IPS DF 6.9 (cell line): ENCODE measurements around the gene KDM1B.
"Not testable (repeated sequence)": the region's sequence is repeated elsewhere in the genome, so short reads cannot be mapped to it uniquely, and the experiment has no call there.

ENCODE experiments used
- DNase-seq: peaks from one replicate; pipeline ENCODE4 v3.0.0-alpha.2; 2013; ENCODE audit warnings: low read depth, low spot score
- H3K27ac ChIP-seq: one replicate; pipeline ENCODE4 v1.5.1; 2013; ENCODE audit warnings: low read length, control low read depth
- H3K27me3 ChIP-seq: 2 replicates; pipeline ENCODE4 v1.6.1; 2013; ENCODE audit warnings: mild to moderate bottlenecking, low read length; ENCODE audit not compliant: control insufficient read depth, insufficient read depth
- H3K36me3 ChIP-seq: 2 replicates; pipeline ENCODE4 v1.6.1; 2013; ENCODE audit warnings: low read length; ENCODE audit not compliant: control insufficient read depth, insufficient read depth
- H3K4me1 ChIP-seq: 2 replicates; pipeline ENCODE4 v1.6.1; 2013; ENCODE audit warnings: low read length; ENCODE audit not compliant: control insufficient read depth, insufficient read depth
- H3K4me3 ChIP-seq: 2 replicates; pipeline ENCODE4 v1.5.1; 2013; ENCODE audit warnings: mild to moderate bottlenecking, low read length
- H3K9me3 ChIP-seq: 2 replicates; pipeline ENCODE4 v1.6.1; 2013; ENCODE audit warnings: low read length, inconsistent platforms; ENCODE audit not compliant: control insufficient read depth, insufficient read depth
- WGBS: extraction: QIAGEN DNeasy Blood & Tissue Kit; methylation state at CpG from one replicate; pipeline ENCODE4 v1.1.7; 2013; ENCODE audit warnings: mixed read lengths, missing lambda C conversion rate; ENCODE audit not compliant: insufficient read length, insufficient coverage; 5-methylcytosine and 5-hydroxymethylcytosine counted together

Gene KDM1B

GRCh38 chr6:18168264-18168663 is 13.0 kb downstream of the KDM1B start:
- no peaks in the 10 kb centered on the region for H3K4me1 ChIP-seq
- no peaks in the 10 kb centered on the region for H3K9me3 ChIP-seq
- no peaks in the 10 kb centered on the region for H3K27me3 ChIP-seq
- H3K27ac ChIP-seq: no peak overlapping the region
- no CpG with 5 or more reads among the region's 3 CpGs for WGBS
- no peak overlapping the region for H3K4me3 ChIP-seq
- DNase-seq: no peak
- H3K36me3 ChIP-seq: no peaks in the 10 kb centered on the region; the same call in 1 of the 2 replicates

- Histone ChIP-seq H3K4me1 (no peaks in the 10 kb centered on the region), H3K27ac (no peak overlapping the region), H3K4me3 (no peak overlapping the region), H3K36me3 (no peaks in the 10 kb centered on the region; the same call in 1 of the 2 replicates), H3K9me3 (no peaks in the 10 kb centered on the region), H3K27me3 (no peaks in the 10 kb centered on the region)
- WGBS: no CpG with 5 or more reads among the region's 7 CpGs
- no peak for DNase-seq
Observed at GRCh38 chr6:18171871-18172270, 16.6 kb downstream of the KDM1B start.

DNA sequence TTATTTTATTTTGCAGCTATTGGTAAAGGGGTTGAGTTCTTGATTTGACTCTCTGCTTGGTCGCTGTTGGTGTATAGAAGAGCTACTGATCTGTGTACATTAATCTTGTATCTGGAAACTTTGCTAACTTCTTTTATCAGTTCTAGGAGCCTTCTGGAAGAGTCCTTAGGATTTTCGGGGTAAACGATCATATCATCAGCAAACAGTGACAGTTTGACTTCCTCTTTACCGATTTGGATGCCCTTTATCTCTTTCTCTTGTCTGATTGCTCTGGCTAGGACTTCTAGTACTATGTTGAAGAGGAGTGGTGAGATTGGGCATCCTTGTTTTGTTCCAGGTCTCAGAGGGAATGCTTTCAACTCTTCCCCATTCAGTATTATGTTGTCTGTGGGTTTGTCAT is 21.0 kb downstream of the KDM1B start:
- not testable (repeated sequence) for H3K9me3 ChIP-seq, DNase-seq, H3K4me1 ChIP-seq, H3K27me3 ChIP-seq, H3K4me3 ChIP-seq, H3K27ac ChIP-seq, H3K36me3 ChIP-seq
- no CpG with 5 or more reads among the region's 4 CpGs for WGBS

GRCh38 chr6:18177286-18177965 is 22.2 kb downstream of the KDM1B start:
- no peaks in the 10 kb centered on the region for H3K4me1 ChIP-seq
- H3K4me3 ChIP-seq: no peak overlapping the region
- no CpG with 5 or more reads among the region's 4 CpGs for whole genome bisulfite sequencing
- DNase-seq: no peak
- no peaks in the 10 kb centered on the region for H3K36me3 ChIP-seq
- H3K27ac ChIP-seq: no peak overlapping the region
- no peaks in the 10 kb centered on the region for H3K9me3 ChIP-seq
- H3K27me3 ChIP-seq: no peaks in the 10 kb centered on the region

DNA sequence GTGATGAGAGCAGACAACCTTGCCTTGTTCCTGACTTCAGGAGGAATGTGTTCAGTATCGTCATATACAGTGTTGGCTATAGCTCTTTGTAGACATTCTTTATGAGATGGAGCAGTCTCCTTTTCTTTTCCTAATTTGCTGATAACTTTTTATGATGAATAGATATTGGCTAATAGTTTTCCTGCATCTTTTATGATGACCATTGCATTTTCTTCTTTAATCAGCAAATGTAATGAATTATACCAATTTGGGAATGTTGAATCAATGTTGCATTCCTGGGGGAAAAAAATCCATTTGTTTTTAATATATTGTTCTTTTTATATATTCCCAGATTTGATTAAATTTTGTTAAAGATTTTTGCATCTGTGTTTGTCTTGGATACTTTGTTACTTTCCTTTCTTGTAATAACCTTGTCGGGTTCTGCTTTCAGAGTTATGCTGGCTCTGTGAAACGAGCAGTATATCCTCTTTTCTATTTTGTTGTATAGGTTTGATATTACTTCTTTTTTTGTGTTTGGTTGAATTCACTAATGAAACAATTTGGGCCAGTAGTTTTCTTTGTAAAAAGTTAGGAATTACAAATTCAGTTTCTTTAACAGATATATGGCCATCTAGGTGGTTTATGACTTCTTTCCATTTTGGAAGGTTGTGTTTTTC is 23.9 kb downstream of the KDM1B start:
- WGBS: no CpG with 5 or more reads among the region's 3 CpGs
- Histone ChIP-seq H3K27me3 (no peaks in the 10 kb centered on the region), H3K4me1 (no peaks in the 10 kb centered on the region), H3K36me3 (no peaks in the 10 kb centered on the region), H3K9me3 (no peaks in the 10 kb centered on the region), H3K27ac (no peak overlapping the region), H3K4me3 (no peak overlapping the region)
- DNase-seq: no peak

DNA sequence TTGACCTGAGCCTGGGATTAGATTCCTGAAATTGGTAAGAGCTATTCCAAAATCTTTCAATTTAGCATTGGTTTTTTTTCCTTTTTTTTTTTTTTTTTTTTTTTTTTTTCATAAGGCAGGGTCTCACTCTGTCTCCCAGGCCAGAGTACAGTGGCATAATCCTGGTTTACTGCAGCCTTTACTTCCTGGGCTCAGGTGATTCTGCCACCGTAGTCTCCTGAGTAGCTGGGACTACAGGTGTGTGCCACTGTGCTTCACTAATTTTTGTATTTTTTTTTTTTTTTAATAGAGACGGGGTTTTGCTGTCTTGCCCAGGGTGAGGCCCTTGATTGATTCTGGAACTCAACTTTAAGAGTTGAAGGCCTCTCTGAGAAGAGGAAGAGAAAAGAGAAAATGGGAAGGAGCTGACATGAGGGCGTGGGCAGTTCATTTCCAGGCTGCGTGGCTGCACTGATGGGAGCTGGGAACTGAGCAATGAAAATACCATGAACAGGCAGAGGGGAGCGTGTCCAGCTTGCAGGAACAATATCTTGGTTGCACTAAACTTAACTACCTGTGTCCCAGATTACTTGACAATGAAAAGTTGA is 24.6 kb downstream of the KDM1B start:
- no CpG with 5 or more reads among the region's 5 CpGs for WGBS
- Histone ChIP-seq H3K27me3 (no peaks in the 10 kb centered on the region), H3K4me1 (no peaks in the 10 kb centered on the region), H3K4me3 (no peak overlapping the region), H3K9me3 (no peaks in the 10 kb centered on the region), H3K36me3 (no peaks in the 10 kb centered on the region), H3K27ac (no peak overlapping the region)
- DNase-seq: no peak

- no peak overlapping the region for H3K4me3 ChIP-seq
- no peaks in the 10 kb centered on the region for H3K27me3 ChIP-seq
- no peaks in the 10 kb centered on the region for H3K36me3 ChIP-seq
- no CpG with 5 or more reads among the region's 4 CpGs for WGBS
- 0 out of 2 replicates have a peak, but pooled peaks cover 1% of the 10 kb centered on the region for H3K4me1 ChIP-seq
- H3K27ac ChIP-seq: no peak overlapping the region
- no peak for DNase-seq
- no peaks in the 10 kb centered on the region for H3K9me3 ChIP-seq
Observed at GRCh38 chr6:18182568-18182967, 27.3 kb downstream of the KDM1B start.

GRCh38 chr6:18183766-18184165 is 28.5 kb downstream of the KDM1B start:
- Histone ChIP-seq H3K4me1 (0 out of 2 replicates have a peak, but pooled peaks cover 1% of the 10 kb centered on the region), H3K27ac (no peak overlapping the region), H3K27me3 (no peaks in the 10 kb centered on the region), H3K9me3 (no peaks in the 10 kb centered on the region), H3K36me3 (no peaks in the 10 kb centered on the region), H3K4me3 (no peak overlapping the region)
- no peak for DNase-seq
- no CpG with 5 or more reads among the region's 4 CpGs for WGBS

DNA sequence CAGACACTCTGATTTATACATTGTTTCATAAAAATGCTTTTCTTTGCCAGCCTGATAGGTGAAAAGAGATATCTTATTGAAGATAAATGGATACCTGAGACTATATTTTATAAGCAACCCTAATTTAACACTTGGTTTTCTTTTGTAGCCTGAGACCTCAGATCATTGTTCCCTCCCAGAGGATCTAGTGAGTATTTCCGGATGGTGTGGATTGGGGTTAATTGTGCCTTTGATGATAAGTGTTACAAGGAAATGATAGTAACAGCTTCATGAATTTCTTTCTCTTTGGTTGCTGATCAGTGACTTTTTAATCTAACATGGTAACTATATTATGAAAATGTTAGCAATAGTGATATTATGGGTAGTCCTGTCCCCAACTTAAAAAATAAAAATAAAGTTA is 30.4 kb downstream of the KDM1B start:
- no peaks in the 10 kb centered on the region for H3K9me3 ChIP-seq

DNA sequence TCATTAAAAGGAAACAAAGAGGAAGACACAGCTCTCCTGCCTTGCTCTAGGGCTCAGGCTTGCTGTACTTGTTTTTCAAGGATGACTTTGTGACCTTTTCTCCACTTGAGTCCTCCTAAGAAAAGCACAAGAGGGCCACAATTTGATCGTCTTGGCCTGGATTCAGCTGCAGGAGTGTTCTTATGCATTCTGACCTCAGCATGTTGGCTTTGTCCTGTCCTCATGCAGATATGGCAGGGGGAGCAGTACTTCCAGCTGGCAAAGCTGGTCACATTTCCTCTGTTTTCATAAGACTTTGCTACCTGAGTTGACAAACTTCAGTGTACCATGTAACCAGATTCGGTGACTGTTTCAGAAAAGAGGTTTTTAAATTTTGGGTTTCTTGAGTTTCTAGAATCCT is 30.8 kb downstream of the KDM1B start:
- no peaks in the 10 kb centered on the region for H3K36me3 ChIP-seq
- H3K9me3 ChIP-seq: no peaks in the 10 kb centered on the region
- 0 out of 2 replicates have a peak, but pooled peaks cover 1% of the 10 kb centered on the region for H3K4me1 ChIP-seq
- WGBS: no CpG with 5 or more reads among the region's 2 CpGs
- peak; percentile 55 for DNase-seq
- no peaks in the 10 kb centered on the region for H3K27me3 ChIP-seq
- no peak overlapping the region for H3K27ac ChIP-seq
- no peak overlapping the region for H3K4me3 ChIP-seq

More for the DNA sequence above, 30.4 kb downstream of the KDM1B start:
- Histone ChIP-seq H3K4me3 (no peak overlapping the region), H3K4me1 (0 out of 2 replicates have a peak, but pooled peaks cover 1% of the 10 kb centered on the region), H3K27me3 (no peaks in the 10 kb centered on the region), H3K36me3 (no peaks in the 10 kb centered on the region), H3K27ac (no peak overlapping the region)
- no peak for DNase-seq
- WGBS: no CpG with 5 or more reads among the region's 1 CpG
